H9 (cell line): Measurements from ENCODE around the gene ADGRL3. TPM values are rescaled to one million over a fixed set of nuclear protein-coding genes. Genes with fewer than 3 reads are reported as not detected.

Experiments
- DNase-seq: peaks from one replicate; pipeline ENCODE4 v3.0.0-alpha.2; 2017
- H2AFZ ChIP-seq: one replicate; pipeline ENCODE4 v1.6.1; 2013; ENCODE audit warnings: mild to moderate bottlenecking, low read length, control low read depth, moderate library complexity
- H2AK5ac ChIP-seq: 2 replicates; pipeline ENCODE4 v1.6.1; 2013; ENCODE audit warnings: low read length, control low read depth, mixed read lengths; ENCODE audit not compliant: insufficient read length
- H2BK120ac ChIP-seq: one replicate; pipeline ENCODE4 v1.6.1; 2013; ENCODE audit warnings: low read depth, mild to moderate bottlenecking, low read length, control low read depth, inconsistent platforms; ENCODE audit not compliant: poor library complexity, severe bottlenecking
- H2BK12ac ChIP-seq: 2 replicates; pipeline ENCODE4 v1.6.1; 2013; ENCODE audit warnings: low read length, control low read depth, mixed read lengths, low read depth; ENCODE audit not compliant: insufficient read length
- H2BK15ac ChIP-seq: 2 replicates; pipeline ENCODE4 v1.6.1; 2013; ENCODE audit warnings: low read depth, low read length, control low read depth
- H2BK20ac ChIP-seq: one replicate; pipeline ENCODE4 v1.6.1; 2013; ENCODE audit warnings: low read depth, mild to moderate bottlenecking, low read length, control low read depth, inconsistent platforms; ENCODE audit not compliant: poor library complexity, severe bottlenecking
- H2BK5ac ChIP-seq: 2 replicates; pipeline ENCODE4 v1.6.1; 2013; ENCODE audit warnings: low read length, control low read depth, mixed read lengths; ENCODE audit not compliant: insufficient read length
- H3K14ac ChIP-seq: 2 replicates; pipeline ENCODE4 v1.6.1; 2013; ENCODE audit warnings: low read length, control low read depth; ENCODE audit not compliant: insufficient read depth
- H3K18ac ChIP-seq: 2 replicates; pipeline ENCODE4 v1.6.1; 2013; ENCODE audit warnings: low read depth, mild to moderate bottlenecking, mixed read lengths, low read length, control low read depth; ENCODE audit not compliant: insufficient read length
- H3K23ac ChIP-seq: 2 replicates; pipeline ENCODE4 v1.6.1; 2013; ENCODE audit warnings: low read length, control low read depth, mixed read lengths, low read depth; ENCODE audit not compliant: insufficient read length
- H3K23me2 ChIP-seq: 2 replicates; pipeline ENCODE4 v1.6.1; 2013; ENCODE audit warnings: low read depth, mild to moderate bottlenecking, mixed read lengths, low read length, control low read depth; ENCODE audit not compliant: insufficient read length, poor library complexity, severe bottlenecking
- H3K27ac ChIP-seq: 2 replicates; pipeline ENCODE4 v1.5.1; 2013; ENCODE audit warnings: low read length, control low read depth, mixed read lengths, low read depth; ENCODE audit not compliant: insufficient read length
- H3K27me3 ChIP-seq: 2 replicates; pipeline ENCODE4 v1.6.1; 2013; ENCODE audit warnings: low read length, control low read depth, inconsistent platforms; ENCODE audit not compliant: insufficient read depth
- H3K4ac ChIP-seq: 2 replicates; pipeline ENCODE4 v1.6.1; 2013; ENCODE audit warnings: low read depth, mild to moderate bottlenecking, control low read depth, inconsistent platforms, low read length, moderate library complexity
- H3K4me1 ChIP-seq: 2 replicates; pipeline ENCODE4 v1.6.1; 2013; ENCODE audit warnings: low read length, control low read depth, inconsistent platforms; ENCODE audit not compliant: insufficient read depth
- H3K4me2 ChIP-seq: 2 replicates; pipeline ENCODE4 v1.6.1; 2013; ENCODE audit warnings: low read length, control low read depth, mixed read lengths; ENCODE audit not compliant: insufficient read length, insufficient read depth
- H3K56ac ChIP-seq: 2 replicates; pipeline ENCODE4 v1.6.1; 2013; ENCODE audit warnings: low read depth, mild to moderate bottlenecking, mixed read lengths, low read length, control low read depth; ENCODE audit not compliant: insufficient read length
- H3K79me1 ChIP-seq: 2 replicates; pipeline ENCODE4 v1.6.1; 2013; ENCODE audit warnings: low read depth, mild to moderate bottlenecking, moderate library complexity, low read length, control low read depth, inconsistent platforms; ENCODE audit not compliant: insufficient read depth, poor library complexity, severe bottlenecking
- H3K79me2 ChIP-seq: 2 replicates; pipeline ENCODE4 v1.6.1; 2013; ENCODE audit warnings: low read length, control low read depth, inconsistent platforms; ENCODE audit not compliant: insufficient read depth
- H3K9ac ChIP-seq: 2 replicates; pipeline ENCODE4 v1.6.1; 2013; ENCODE audit warnings: low read length, control low read depth, mixed read lengths; ENCODE audit not compliant: insufficient read length; ENCODE audit errors: extremely low read depth
- H3K9me3 ChIP-seq: one replicate; pipeline ENCODE4 v1.6.1; 2013; ENCODE audit warnings: low read depth, low read length, inconsistent platforms; ENCODE audit not compliant: control insufficient read depth
- H3T11ph ChIP-seq: one replicate; pipeline ENCODE4 v1.6.1; 2013; ENCODE audit warnings: mild to moderate bottlenecking, low read length, control low read depth, inconsistent platforms
- H4K20me1 ChIP-seq: one replicate; pipeline ENCODE4 v1.6.1; 2013; ENCODE audit not compliant: control insufficient read depth, insufficient read length, insufficient read depth
- H4K5ac ChIP-seq: 2 replicates; pipeline ENCODE4 v1.6.1; 2013; ENCODE audit warnings: low read depth, mild to moderate bottlenecking, mixed read lengths, low read length, control low read depth; ENCODE audit not compliant: insufficient read length
- H4K8ac ChIP-seq: replicated peaks from 2 replicates; pipeline ENCODE4 v1.6.1; 2013; ENCODE audit warnings: low read length, control low read depth, mixed read lengths, low read depth; ENCODE audit not compliant: insufficient read length
- H4K91ac ChIP-seq: 2 replicates; pipeline ENCODE4 v1.6.1; 2013; ENCODE audit warnings: low read depth, mild to moderate bottlenecking, moderate library complexity, mixed read lengths, low read length, control low read depth; ENCODE audit not compliant: insufficient read length
- H3K27ac Mint-ChIP-seq, 3 experiments: 2 replicates in 2 of 3; 3 replicates in 1 of 3; pipeline ENCODE4 v1.8.0; 2020 to 2021; ENCODE audit warnings: mixed read lengths in 3 of 3, mild to moderate bottlenecking in 1 of 3, moderate library complexity in 1 of 3
- H3K27me3 Mint-ChIP-seq: 2 replicates; pipeline ENCODE4 v1.8.0; 2021; ENCODE audit warnings: low read depth, mild to moderate bottlenecking, moderate library complexity, mixed read lengths
- H3K36me3 Mint-ChIP-seq, 3 experiments: 2 replicates in 2 of 3; 3 replicates in 1 of 3; pipeline ENCODE4 v1.8.0; 2020 to 2021; ENCODE audit warnings: low read depth in 3 of 3, mixed read lengths in 3 of 3; ENCODE audit not compliant: insufficient read depth in 1 of 3
- H3K4me1 Mint-ChIP-seq, 2 experiments: 2 replicates each; pipeline ENCODE4 v1.8.0; 2020; ENCODE audit warnings: mixed read lengths in 2 of 2
- H3K4me3 Mint-ChIP-seq, 2 experiments: 2 replicates in 1 of 2; 3 replicates in 1 of 2; pipeline ENCODE4 v1.8.0; 2020 to 2021; ENCODE audit warnings: mild to moderate bottlenecking in 2 of 2, mixed read lengths in 2 of 2, moderate library complexity in 1 of 2
- H3K9me3 Mint-ChIP-seq, 2 experiments: 2 replicates in 1 of 2; 3 replicates in 1 of 2; pipeline ENCODE4 v1.8.0; 2020; ENCODE audit warnings: mild to moderate bottlenecking in 2 of 2, mixed read lengths in 2 of 2, moderate library complexity in 1 of 2
- CTCF ChIP-seq: fragments of 200-600 bp; sonication (generic); conservative IDR thresholded peaks from 3 replicates; pipeline ENCODE4 v1.8.0; 2021; ENCODE audit warnings: antibody characterized with exemption, mild to moderate bottlenecking
- WGBS: extraction: QIAGEN DNeasy Blood & Tissue Kit; methylation state at CpG from one replicate; pipeline ENCODE4 v1.1.7; 2013; ENCODE audit warnings: missing lambda C conversion rate, low lambda C conversion rate, mixed read lengths; ENCODE audit not compliant: insufficient read length; ENCODE audit errors: extremely low coverage; 5-methylcytosine and 5-hydroxymethylcytosine counted together
- total RNA-seq: library from RNA; stranded (reverse); gene quantifications from 2 replicates; pipeline ENCODE4 v1.2.1, GENCODE V29; 2021

ADGRL3 gene
- total RNA-seq, 1 experiment from 2014 or later, result 5.9 TPM

GRCh38 chr4:61177367-61177766, 22.8 kb upstream of the ADGRL3 start:
- Histone ChIP-seq H3K18ac (no peak overlapping the region), H2BK120ac (no peak overlapping the region), H3K27me3 (no peaks in the 10 kb centered on the region), H2AK5ac (no peak overlapping the region), H3K14ac (no peak overlapping the region), H3T11ph (no peak overlapping the region), H2BK5ac (no peak overlapping the region), H3K9ac (no peak overlapping the region), H3K79me2 (no peaks in the 10 kb centered on the region), H3K79me1 (no peaks in the 10 kb centered on the region), H2BK12ac (no peak overlapping the region), H4K20me1 (no peaks in the 10 kb centered on the region), H3K4me1 (no peaks in the 10 kb centered on the region), H2BK15ac (no peak overlapping the region), H4K5ac (no peak overlapping the region), H4K91ac (no peak overlapping the region), H3K23ac (no peak overlapping the region), H3K4me2 (no peak overlapping the region), H3K27ac (no peak overlapping the region), H2AFZ (no peak overlapping the region), H3K23me2 (no peaks in the 10 kb centered on the region), H3K4ac (no peak overlapping the region), H3K9me3 (no peaks in the 10 kb centered on the region), H2BK20ac (no peak overlapping the region), H3K56ac (no peak overlapping the region), H4K8ac (no peak overlapping the region)
- Mint-ChIP-seq H3K36me3 (no peaks in the 10 kb centered on the region), H3K27ac (no peak overlapping the region), H3K4me3 (no peak overlapping the region), H3K27me3 (no peaks in the 10 kb centered on the region), H3K9me3 (no peaks in the 10 kb centered on the region), H3K4me1 (peaks cover 2 to 3% of the 10 kb centered on the region in 2 experiments; a peak in 1 of 4 replicates)
- TF ChIP-seq CTCF, result no peak
- no peak for DNase-seq
- WGBS, result no CpG with 5 or more reads among the region's 2 CpGs
